Activated CD4-positive, alpha-beta T cell treated with anti-CD3 and anti-CD28 coated beads, Interleukin-2, amount 50 U/mL, for 24 hours (primary cell): ENCODE data around the gene NSMCE3.
"Not testable (repeated sequence)": the region's sequence is repeated elsewhere in the genome, so short reads cannot be mapped to it uniquely, and the experiment has no call there.

Source experiments
- DNase-seq, 2 donors: peaks; one replicate each; pipeline ENCODE4 v3.0.0-alpha.2; 2020; ENCODE audit warnings: low read depth in 1 of 2, low spot score in 1 of 2

NSMCE3 gene

GRCh38 chr15:29270169-29270955 lies 740 bp upstream of the NSMCE3 start:
- peak in 1 of 2 donors; percentile 3 for DNase-seq

- peak in 1 of 2 donors; percentile 22 for DNase-seq
Measured at GRCh38 chr15:29268706-29269484, 727 bp downstream of the NSMCE3 start.

GRCh38 chr15:29266052-29266582 lies 3.5 kb downstream of the NSMCE3 start:
- DNase-seq: no peak

- DNase-seq: no peak
Measured at GRCh38 chr15:29263289-29263688, 6.3 kb downstream of the NSMCE3 start.

GRCh38 chr15:29262738-29263137 lies 6.9 kb downstream of the NSMCE3 start:
- DNase-seq: no peak

DNA sequence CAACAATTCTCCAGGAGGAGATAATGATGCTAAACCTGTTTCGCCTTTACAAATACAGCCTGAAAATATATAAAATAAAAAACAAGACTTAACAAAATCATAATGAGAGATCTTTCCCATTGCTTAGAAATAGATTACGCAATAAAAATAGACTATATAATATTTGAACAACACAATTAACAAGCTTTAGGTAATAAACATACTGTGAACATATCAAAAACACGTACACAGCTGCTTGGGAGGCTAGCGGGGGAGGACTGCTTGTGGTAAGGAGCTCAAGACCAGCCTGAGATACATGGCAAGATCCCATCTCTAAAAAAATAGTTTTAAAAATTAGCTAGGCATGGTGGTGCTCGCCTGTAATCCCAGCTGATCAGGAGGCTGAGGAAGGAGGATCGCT lies 8.7 kb downstream of the NSMCE3 start:
- DNase-seq: no peak

GRCh38 chr15:29259233-29259632 lies 10.4 kb downstream of the NSMCE3 start:
- no peak for DNase-seq

DNA sequence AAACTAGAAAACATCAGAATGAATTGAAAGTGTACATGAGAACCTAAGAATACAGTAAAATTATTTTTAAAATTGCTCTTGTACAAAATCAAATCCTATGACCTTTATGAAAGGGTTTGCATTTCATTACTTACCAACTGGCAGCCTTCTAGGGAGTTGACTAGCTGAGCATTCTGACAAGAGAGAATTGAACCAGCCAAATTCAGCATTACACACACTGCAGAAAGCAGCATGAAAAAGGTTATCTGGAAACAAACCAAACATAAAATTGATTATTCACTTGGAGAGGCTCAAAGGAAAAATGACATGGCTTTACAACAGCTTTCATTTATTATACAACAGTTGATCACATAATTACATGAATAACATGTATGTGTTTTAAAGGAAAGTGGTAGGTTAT lies 17.4 kb downstream of the NSMCE3 start:
- DNase-seq: no peak

DNA sequence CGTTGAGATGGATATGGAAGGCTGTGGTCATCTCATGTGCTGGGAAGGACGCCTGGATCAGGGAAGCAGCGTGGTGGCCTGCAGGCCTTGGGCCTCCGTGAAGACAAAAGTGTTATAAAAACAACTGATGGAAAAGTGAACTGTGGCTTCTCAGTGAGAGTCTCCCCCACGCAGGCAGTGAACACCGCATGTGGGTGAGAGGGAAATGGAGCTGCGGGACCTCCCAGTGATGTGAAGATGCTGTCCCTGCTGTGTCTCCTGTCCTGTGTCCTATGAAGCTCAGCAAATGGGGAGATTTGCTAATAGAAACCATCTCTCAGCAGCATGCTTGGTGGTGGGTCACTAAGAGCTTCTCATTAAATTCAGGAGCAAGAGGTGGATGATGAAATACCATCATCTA lies 25.1 kb downstream of the NSMCE3 start:
- DNase-seq: no peak

GRCh38 chr15:29244123-29244522 lies 25.5 kb downstream of the NSMCE3 start:
- no peak for DNase-seq

- DNase-seq: no peak
Measured at GRCh38 chr15:29242456-29243242, 27.0 kb downstream of the NSMCE3 start.

- no peak for DNase-seq
Measured at GRCh38 chr15:29241207-29241606, 28.4 kb downstream of the NSMCE3 start.

DNA sequence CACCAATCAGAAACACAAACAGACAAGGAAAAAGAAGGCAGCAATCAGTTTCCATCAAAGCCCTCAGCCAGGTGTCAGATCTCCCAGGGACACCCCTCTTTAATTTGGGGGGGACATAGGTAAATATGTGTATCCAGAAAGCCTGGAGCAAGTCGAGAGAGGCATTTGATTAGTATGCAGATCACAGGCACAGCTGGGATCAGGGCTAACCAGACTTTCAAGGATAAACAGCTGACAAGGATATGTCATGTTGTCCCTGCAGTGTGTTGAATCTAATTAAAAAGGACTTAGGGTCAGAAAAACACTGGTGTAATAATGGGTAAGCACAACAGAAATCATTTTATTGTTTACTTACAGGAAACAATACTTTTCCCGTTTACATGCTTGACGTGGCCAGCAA lies 30.2 kb downstream of the NSMCE3 start:
- DNase-seq: no peak

- DNase-seq: no peak
Measured at GRCh38 chr15:29233566-29233965, 36.1 kb downstream of the NSMCE3 start.

GRCh38 chr15:29226436-29227208 lies 43.0 kb downstream of the NSMCE3 start:
- no peak for DNase-seq

DNA sequence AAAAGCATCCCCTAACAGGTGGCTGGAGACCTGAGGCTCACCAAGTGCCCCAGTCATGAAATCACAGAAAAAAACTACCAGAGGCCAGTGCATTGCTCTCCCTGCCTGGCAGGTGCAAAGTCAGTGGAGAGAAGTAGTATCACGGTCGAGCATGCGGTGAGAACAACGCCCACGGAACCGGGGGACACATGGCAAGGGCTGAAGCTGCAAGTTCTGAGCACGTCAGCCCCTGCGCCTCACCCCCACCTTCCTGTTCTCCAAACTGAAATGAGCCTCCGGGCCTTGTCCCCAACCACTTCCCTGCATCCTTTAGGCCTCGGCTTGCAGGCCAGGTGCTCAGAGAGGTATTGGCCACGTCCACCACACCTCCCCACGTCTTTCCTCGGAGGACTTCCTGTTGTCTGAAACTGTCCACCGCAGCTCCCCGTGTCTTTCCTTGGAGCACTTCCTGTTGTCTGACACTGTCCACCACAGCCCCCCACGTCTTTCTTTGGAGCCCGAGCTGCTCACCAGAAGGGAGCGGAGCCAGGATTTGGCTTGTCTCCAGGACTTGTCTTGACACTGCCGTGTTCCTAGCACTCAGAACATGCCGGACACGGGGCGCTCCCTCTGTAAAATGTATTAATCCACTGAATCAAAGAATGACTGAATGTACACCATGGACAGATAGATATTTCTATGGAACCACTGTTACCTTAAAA lies 43.9 kb downstream of the NSMCE3 start:
- DNase-seq: no peak

DNA sequence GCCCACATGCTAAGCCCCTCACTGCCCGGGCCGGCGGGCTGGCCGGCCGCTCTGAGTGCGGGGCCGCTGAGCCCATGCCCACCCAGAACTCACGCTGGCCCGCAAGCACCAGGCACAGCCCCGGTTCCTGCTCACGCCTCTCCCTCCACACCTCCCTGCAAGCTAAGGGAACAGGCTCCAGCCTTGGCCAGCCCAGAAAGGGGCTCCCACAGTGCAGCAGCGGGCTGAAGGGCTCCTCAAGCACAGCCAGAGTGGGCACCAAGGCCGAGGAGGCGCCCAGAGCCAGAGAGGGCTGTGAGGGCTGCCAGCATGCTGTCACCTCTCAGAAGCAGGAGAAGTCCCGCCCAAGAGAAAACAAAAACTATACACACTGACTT lies 44.6 kb downstream of the NSMCE3 start:
- DNase-seq: not testable (repeated sequence)

- not testable (repeated sequence) for DNase-seq
Measured at GRCh38 chr15:29224235-29224986, 45.2 kb downstream of the NSMCE3 start.

GRCh38 chr15:29223640-29224039 lies 46.0 kb downstream of the NSMCE3 start:
- DNase-seq: no peak
